Skeletal muscle cell (primary cell): ENCODE data around the gene DGLUCY.
"Not testable (repeated sequence)": the region's sequence is repeated elsewhere in the genome, so short reads cannot be mapped to it uniquely, and the experiment has no call there.

Experiments used
- DNase-seq: peaks from one replicate; pipeline ENCODE4 v3.0.0-alpha.2; 2010; ENCODE audit warnings: low read depth
- H3K4me3 ChIP-seq: 2 replicates; pipeline ENCODE4 v1.5.1; 2011; ENCODE audit warnings: low read depth, mild to moderate bottlenecking, control low read depth, low read length, moderate library complexity

DGLUCY gene

GRCh38 chr14:91158091-91158790, 44.4 kb downstream of the DGLUCY start:
- DNase-seq = no peak
- H3K4me3 ChIP-seq = no peak overlapping the region

- no peak for DNase-seq
- no peak overlapping the region for H3K4me3 ChIP-seq
These were observed 45.3 kb downstream of the DGLUCY start for GRCh38 chr14:91159182-91159581.

GRCh38 chr14:91159906-91160305, 46.0 kb downstream of the DGLUCY start:
- DNase-seq = no peak
- H3K4me3 ChIP-seq = no peak overlapping the region

GRCh38 chr14:91163316-91163715, 49.4 kb downstream of the DGLUCY start:
- no peak for DNase-seq

DNA sequence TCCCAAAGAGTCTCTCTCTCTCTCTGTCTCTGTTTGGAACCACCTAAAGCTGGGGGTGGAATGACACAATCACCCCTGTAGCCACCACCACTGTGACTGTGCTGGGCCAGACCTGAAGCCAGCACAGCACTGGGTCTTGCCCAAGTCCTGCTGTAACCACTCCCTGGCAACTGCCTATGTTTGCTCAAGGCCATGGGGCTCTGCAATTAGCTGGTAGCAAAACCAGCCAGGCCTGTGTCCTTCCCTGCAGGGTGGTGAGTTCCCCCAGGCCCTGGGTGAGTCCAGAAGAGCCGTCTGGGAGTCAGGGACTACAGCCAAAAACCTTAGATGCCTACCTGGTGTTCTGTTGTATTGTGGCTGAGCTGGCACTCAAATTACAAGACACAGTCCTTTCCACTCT, 50.8 kb downstream of the DGLUCY start:
- no peak overlapping the region for H3K4me3 ChIP-seq
- DNase-seq = no peak

More at GRCh38 chr14:91163316-91163715, 49.4 kb downstream of the DGLUCY start:
- no peak overlapping the region for H3K4me3 ChIP-seq

DNA sequence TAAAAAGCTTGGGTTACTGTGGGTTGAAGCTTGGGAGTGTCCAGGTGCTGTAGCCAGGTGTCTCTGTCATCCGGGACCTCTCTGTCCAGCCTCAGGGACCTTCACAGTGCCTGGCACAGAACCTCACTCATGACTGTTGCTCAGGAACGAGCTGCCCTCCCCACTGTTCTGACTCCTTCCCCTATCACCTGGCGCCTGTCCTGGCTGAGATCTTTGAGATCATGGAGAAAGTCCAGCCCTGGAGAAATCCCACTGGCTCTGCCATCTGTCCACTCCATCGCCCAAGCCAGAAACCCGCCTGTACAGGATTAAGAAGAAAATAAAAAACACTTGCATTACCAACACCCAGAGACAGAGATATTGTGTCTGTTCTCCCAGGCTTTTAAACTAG, 53.5 kb downstream of the DGLUCY start:
- no peak for DNase-seq
- no peak overlapping the region for H3K4me3 ChIP-seq

- no peak for DNase-seq
- no peak overlapping the region for H3K4me3 ChIP-seq
These were observed 56.1 kb downstream of the DGLUCY start for GRCh38 chr14:91169951-91170350.

- no peak for DNase-seq
- H3K4me3 ChIP-seq = no peak overlapping the region
These were observed 56.7 kb downstream of the DGLUCY start for GRCh38 chr14:91170504-91171121.

DNA sequence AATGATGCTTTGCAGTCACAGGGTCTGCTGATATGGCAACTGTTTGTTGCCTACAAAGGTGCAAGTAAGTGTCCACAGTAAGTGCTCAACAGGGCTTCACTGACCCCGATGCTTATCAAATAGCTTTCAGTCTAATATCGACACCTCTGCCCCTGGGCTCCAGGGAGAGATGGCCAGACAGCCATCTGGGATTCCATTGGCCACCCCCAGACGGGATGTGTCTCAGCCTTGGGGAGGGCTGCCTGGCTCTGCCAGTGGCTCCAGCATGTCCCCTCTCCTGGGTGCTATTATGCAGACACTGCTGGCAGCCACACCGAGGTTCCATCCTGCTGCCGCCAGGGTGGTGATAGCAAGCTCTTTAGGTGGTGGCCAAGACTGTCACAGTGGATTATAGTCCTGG, 57.4 kb downstream of the DGLUCY start:
- H3K4me3 ChIP-seq = no peak overlapping the region
- DNase-seq = no peak

GRCh38 chr14:91173221-91173670, 59.4 kb downstream of the DGLUCY start:
- DNase-seq = peak; percentile 33
- H3K4me3 ChIP-seq = no peak overlapping the region

DNA sequence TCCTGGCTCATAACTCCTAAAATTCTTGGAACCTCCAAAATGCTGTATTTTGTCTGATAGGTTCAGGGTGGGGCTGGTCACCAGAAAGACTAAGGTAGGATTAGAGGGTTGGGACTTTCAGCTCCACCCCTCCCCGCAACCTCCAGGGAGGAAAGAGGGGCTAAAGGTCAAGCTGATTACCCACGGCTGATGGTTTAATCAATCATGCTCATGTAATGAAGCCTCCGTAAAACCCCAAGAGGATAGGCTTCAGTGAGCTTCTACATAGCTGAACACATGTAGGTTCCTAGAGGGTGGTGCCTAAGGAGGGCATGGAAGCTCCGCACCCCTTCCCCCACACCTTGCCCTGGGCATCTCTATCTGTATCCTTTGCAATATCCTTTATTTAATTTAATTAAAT, 60.0 kb downstream of the DGLUCY start:
- no peak overlapping the region for H3K4me3 ChIP-seq
- no peak for DNase-seq

DNA sequence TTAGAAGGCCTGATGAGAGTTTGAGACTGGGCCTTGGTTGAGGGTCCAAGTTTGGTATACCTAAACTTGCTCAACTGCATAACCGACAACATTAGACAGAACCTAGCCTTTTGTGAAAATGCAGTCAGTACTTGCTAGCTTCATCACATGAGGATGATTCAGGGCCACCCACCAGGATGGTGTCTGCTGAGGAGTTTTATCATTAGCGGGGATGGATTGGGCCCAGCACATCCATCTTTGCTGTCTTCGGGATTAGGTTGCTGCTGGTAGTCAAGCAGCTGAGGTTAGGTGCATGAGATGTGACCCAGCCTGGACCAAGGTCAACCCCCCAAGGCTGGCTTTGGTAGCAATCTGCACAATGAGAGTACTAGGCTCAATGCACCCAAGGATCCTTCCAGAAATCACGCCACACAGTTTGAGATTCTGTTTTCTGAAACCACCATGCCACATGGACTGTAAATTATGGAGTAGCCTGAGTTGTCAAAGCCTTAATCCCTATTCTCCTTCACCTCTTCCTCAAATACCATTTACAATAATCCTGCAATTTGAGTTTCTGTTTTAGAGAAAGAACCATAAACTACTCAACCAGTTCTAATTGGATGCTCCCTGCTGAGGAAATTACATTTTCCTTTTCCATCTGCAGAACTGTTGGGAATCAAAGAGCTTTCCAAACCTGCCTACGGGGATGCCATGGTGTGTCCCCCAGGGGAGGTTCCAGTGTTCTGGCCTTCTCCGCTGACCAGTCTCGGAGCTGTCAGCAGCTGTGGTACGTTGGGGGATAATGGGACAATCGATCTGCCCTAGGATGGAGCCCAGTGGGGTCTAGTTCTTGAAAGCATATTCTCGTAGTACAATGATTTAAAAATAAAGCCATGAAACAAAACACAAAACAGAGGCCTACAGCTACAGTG, 61.7 kb downstream of the DGLUCY start:
- no peak overlapping the region for H3K4me3 ChIP-seq
- no peak for DNase-seq

DNA sequence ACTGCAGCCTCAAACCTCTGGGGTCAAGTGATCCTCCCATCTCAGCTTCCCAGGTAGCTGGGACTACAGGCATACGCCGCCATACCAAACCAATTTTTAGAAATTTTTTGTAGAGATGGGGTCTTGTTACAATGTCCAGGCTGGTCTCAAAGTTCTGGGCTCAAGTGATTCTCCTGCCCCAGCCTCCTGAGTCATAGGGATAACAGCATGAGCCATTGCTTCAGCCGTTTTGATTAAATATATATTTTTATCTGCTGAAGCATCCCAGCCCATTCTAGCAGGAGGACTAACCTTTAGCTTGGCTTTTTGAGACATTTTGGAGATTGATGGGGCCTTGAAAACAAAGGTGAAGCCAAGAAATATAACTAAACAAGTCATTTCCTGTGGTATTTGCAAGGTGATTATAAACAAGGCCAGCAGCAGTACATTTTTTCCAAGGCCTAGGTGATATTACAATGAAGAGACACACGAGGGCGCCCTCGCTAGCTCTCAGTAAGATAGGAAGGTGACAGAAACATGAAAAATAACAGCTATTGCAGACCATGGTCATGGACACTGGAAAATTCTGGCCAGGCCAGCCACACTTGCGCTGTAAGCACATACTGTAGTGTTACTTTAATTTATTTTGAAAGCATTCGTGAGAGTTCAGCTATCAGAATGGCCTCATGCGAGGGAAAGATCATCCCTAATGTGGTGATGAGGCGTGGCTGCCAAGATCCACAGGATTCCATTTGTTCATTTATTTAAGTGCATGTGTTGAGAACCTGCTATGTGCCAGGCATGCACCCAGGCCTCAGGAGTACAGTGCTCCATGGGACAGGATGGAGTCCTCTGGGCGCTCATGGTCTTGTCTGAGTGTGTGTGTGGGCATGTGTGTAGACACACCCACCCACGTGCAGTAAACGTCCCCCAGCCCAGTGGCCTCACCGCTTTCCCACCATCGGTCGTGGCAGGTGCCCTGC, 63.5 kb downstream of the DGLUCY start:
- no peak overlapping the region for H3K4me3 ChIP-seq
- peak; percentile 25 for DNase-seq

- DNase-seq = no peak
- no peak overlapping the region for H3K4me3 ChIP-seq
These were observed 66.7 kb downstream of the DGLUCY start for GRCh38 chr14:91180611-91181010.

- not testable (repeated sequence) for H3K4me3 ChIP-seq, DNase-seq
These were observed 68.9 kb downstream of the DGLUCY start for GRCh38 chr14:91182753-91183152.

GRCh38 chr14:91184559-91184958, 70.7 kb downstream of the DGLUCY start:
- H3K4me3 ChIP-seq = no peak overlapping the region
- no peak for DNase-seq

DNA sequence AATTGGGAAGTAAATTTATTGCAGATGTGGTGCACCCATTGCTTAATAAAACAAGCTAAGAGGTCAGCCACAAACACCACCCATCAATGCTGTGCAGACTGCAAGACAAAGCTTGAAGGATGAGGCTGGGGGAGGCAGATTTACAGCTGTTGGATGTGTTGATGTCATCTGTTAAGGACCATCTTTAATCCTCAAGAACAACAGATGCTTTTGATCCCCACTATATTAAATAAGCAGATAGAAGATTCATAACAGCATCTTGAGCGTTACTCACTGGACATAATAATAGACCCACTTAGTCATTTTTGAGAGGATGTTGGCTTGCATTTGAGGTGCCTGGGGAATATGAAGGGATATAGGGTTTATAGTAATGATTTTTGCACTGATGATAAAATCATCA, 71.8 kb downstream of the DGLUCY start:
- DNase-seq = no peak
- no peak overlapping the region for H3K4me3 ChIP-seq

- no peak overlapping the region for H3K4me3 ChIP-seq
- DNase-seq = no peak
These were observed 72.7 kb downstream of the DGLUCY start for GRCh38 chr14:91186515-91187066.

GRCh38 chr14:91187271-91187670, 73.4 kb downstream of the DGLUCY start:
- no peak for DNase-seq

More at GRCh38 chr14:91187271-91187670, 73.4 kb downstream of the DGLUCY start:
- no peak overlapping the region for H3K4me3 ChIP-seq
